IMR-90 (cell line): ENCODE results near the gene CATSPERZ. TPM values are rescaled to one million over a fixed set of nuclear protein-coding genes. Genes with fewer than 3 reads are reported as not detected.

ENCODE experiments used
- ATAC-seq: fragments of 200-7000 bp; cut with Tn5 transposase; 2 replicates; pipeline ENCODE4 v1.9.1; 2020; ENCODE audit warnings: low read depth, mild to moderate bottlenecking, moderate library complexity
- BruUV-seq: library from RNA; stranded (reverse); fragments of 400-500 nt; replicated peaks from 2 replicates; lab custom pipeline; 2021; lab: Mats Ljungman, UMichigan
- CTCF ChIA-PET: fragments of 300-600 bp; formaldehyde crosslinking; extraction: SDS; loops from one replicate; lab custom pipeline; 2021; ENCODE audit warnings: antibody characterized with exemption; lab: Yijun Ruan, JAX
- POLR2A ChIA-PET: fragments of 300-600 bp; sonication (Branson Sonifier 250); formaldehyde crosslinking; loops from one replicate; lab custom pipeline; 2022; ENCODE audit warnings: antibody characterized with exemption; ENCODE audit not compliant: unreplicated experiment; lab: Charles Lee
- DNase-seq: peaks from one replicate; pipeline ENCODE4 v3.0.0; 2013
- H2AFZ ChIP-seq: replicated peaks from 2 replicates; pipeline ENCODE3; 2013; ENCODE audit warnings: low read length, mild to moderate bottlenecking; ENCODE audit not compliant: poor library complexity
- H2AK5ac ChIP-seq: 2 replicates; pipeline ENCODE4 v1.6.1; 2013; ENCODE audit warnings: low read depth, low read length, inconsistent platforms
- H2AK9ac ChIP-seq: replicated peaks from 2 replicates; pipeline ENCODE3; 2013; ENCODE audit warnings: mild to moderate bottlenecking, low read depth, low read length, moderate library complexity; ENCODE audit not compliant: poor library complexity
- H2BK120ac ChIP-seq: 2 replicates; pipeline ENCODE4 v1.6.1; 2013; ENCODE audit warnings: low read depth, low read length, inconsistent platforms
- H2BK15ac ChIP-seq: 3 replicates; pipeline ENCODE4 v1.6.1; 2013; ENCODE audit warnings: low read depth, low read length, inconsistent platforms
- H2BK20ac ChIP-seq: 2 replicates; pipeline ENCODE4 v1.6.1; 2013; ENCODE audit warnings: low read depth, mild to moderate bottlenecking, inconsistent platforms, low read length, moderate library complexity
- H2BK5ac ChIP-seq: 2 replicates; pipeline ENCODE4 v1.6.1; 2013; ENCODE audit warnings: mild to moderate bottlenecking, low read depth, low read length, inconsistent platforms; ENCODE audit not compliant: poor library complexity, severe bottlenecking
- H3K14ac ChIP-seq: replicated peaks from 2 replicates; pipeline ENCODE4 v1.6.1; 2013; ENCODE audit warnings: low read depth, low read length, inconsistent platforms
- H3K18ac ChIP-seq: 2 replicates; pipeline ENCODE4 v1.6.1; 2013; ENCODE audit warnings: low read depth, low read length, control low read depth
- H3K23ac ChIP-seq: 2 replicates; pipeline ENCODE4 v1.6.1; 2013; ENCODE audit warnings: low read depth, low read length, inconsistent platforms
- H3K27ac ChIP-seq: 2 replicates; pipeline ENCODE4 v1.5.1; 2013; ENCODE audit warnings: mild to moderate bottlenecking, control low read depth, low read length; ENCODE audit not compliant: insufficient read depth
- H3K27me3 ChIP-seq: 2 replicates; pipeline ENCODE4 v1.6.1; 2013; ENCODE audit warnings: low read length; ENCODE audit not compliant: control insufficient read depth, insufficient read depth
- H3K36me3 ChIP-seq: 2 replicates; pipeline ENCODE4 v1.6.1; 2013; ENCODE audit warnings: low read length, mixed read lengths; ENCODE audit not compliant: control insufficient read depth, insufficient read depth
- H3K4ac ChIP-seq: 2 replicates; pipeline ENCODE4 v1.6.1; 2013; ENCODE audit warnings: low read depth, low read length, inconsistent platforms
- H3K4me1 ChIP-seq: 2 replicates; pipeline ENCODE4 v1.6.1; 2013; ENCODE audit warnings: low read length, mixed read lengths; ENCODE audit not compliant: control insufficient read depth, insufficient read depth
- H3K4me2 ChIP-seq: 2 replicates; pipeline ENCODE4 v1.6.1; 2013; ENCODE audit warnings: low read depth, mild to moderate bottlenecking, control low read depth, low read length, moderate library complexity
- H3K4me3 ChIP-seq: 2 replicates; pipeline ENCODE4 v1.5.1; 2013; ENCODE audit warnings: low read depth, mild to moderate bottlenecking, control low read depth, low read length, moderate library complexity; ENCODE audit not compliant: insufficient read depth
- H3K56ac ChIP-seq: 2 replicates; pipeline ENCODE4 v1.6.1; 2013; ENCODE audit warnings: low read length, inconsistent platforms; ENCODE audit not compliant: insufficient read depth; ENCODE audit errors: extremely low read depth
- H3K79me1 ChIP-seq, 2 experiments: 2 replicates each; pipeline ENCODE4 v1.6.1; 2013; ENCODE audit warnings: low read length in 2 of 2, inconsistent platforms in 1 of 2, low read depth in 1 of 2
- H3K9ac ChIP-seq: 2 replicates; pipeline ENCODE4 v1.6.1; 2013; ENCODE audit warnings: low read depth, low read length, control low read depth
- H3K9me1 ChIP-seq: 2 replicates; pipeline ENCODE4 v1.6.1; 2013; ENCODE audit warnings: low read length, inconsistent platforms; ENCODE audit not compliant: insufficient read depth
- H3K9me3 ChIP-seq: 2 replicates; pipeline ENCODE4 v1.6.1; 2013; ENCODE audit warnings: low read length; ENCODE audit not compliant: control insufficient read depth, insufficient read depth
- H4K20me1 ChIP-seq: 2 replicates; pipeline ENCODE4 v1.6.1; 2013; ENCODE audit warnings: low read length, inconsistent platforms; ENCODE audit not compliant: insufficient read depth
- H4K5ac ChIP-seq: 2 replicates; pipeline ENCODE4 v1.6.1; 2013; ENCODE audit warnings: mild to moderate bottlenecking, low read depth, low read length, control low read depth
- H4K8ac ChIP-seq, 2 experiments: 2 replicates each; pipeline ENCODE4 v1.6.1; 2013; ENCODE audit warnings: low read depth in 2 of 2, low read length in 2 of 2, control low read depth in 1 of 2, inconsistent platforms in 1 of 2
- H4K91ac ChIP-seq: 2 replicates; pipeline ENCODE4 v1.6.1; 2013; ENCODE audit warnings: low read depth, low read length, inconsistent platforms; ENCODE audit not compliant: insufficient read depth
- CHD1 ChIP-seq: IDR thresholded peaks from 2 replicates; pipeline ENCODE4 v1.6.1; 2012; ENCODE audit warnings: low read depth, low read length, improper control_type of control experiment
- MAZ ChIP-seq: IDR thresholded peaks from 2 replicates; pipeline ENCODE4 v1.6.1; 2012; ENCODE audit warnings: low read depth, mild to moderate bottlenecking, low read length, improper control_type of control experiment, moderate library complexity, borderline replicate concordance
- MXI1 ChIP-seq: IDR thresholded peaks from 2 replicates; pipeline ENCODE4 v1.6.1; 2012; ENCODE audit warnings: low read depth, mild to moderate bottlenecking, low read length, moderate library complexity, borderline replicate concordance
- POLR2A ChIP-seq: IDR thresholded peaks from 2 replicates; pipeline ENCODE4 v1.6.1; 2012; ENCODE audit warnings: mild to moderate bottlenecking, low read depth, low read length
- WGBS, 2 experiments: methylation state at CpG; one replicate each; pipeline versions ENCODE4 v1.1.5 to v1.1.7; 2013; ENCODE audit warnings: missing lambda C conversion rate in 2 of 2; ENCODE audit not compliant: insufficient read length in 1 of 2; ENCODE audit errors: extremely low coverage in 2 of 2; 5-methylcytosine and 5-hydroxymethylcytosine counted together
- dilution Hi-C: fragments of 300-500 bp; cut with HindIII; formaldehyde crosslinking; loops from one replicate; pipeline ENCODE4 v1.14.3; 2018; ENCODE audit warnings: low sequenced_read_pairs; ENCODE audit not compliant: unreplicated experiment
- in situ Hi-C: fragments of 300-500 bp; cut with MboI; formaldehyde crosslinking; loops from 3 replicates; pipeline ENCODE4 v1.14.3; 2019; ENCODE audit warnings: low sequenced_read_pairs, inconsistent platforms, mixed read lengths
- intact Hi-C: fragments of 100-400 bp; cut with micrococcal nuclease; formaldehyde crosslinking; loops from 2 replicates; pipeline ENCODE4 v1.10.0; 2022
- polyA plus RNA-seq, 3 experiments: library from polyadenylated mRNA; depleted of rRNA; stranded (reverse); fragments of >200 nt; gene quantifications; 2 replicates each; pipeline ENCODE4 v1.2.3, GENCODE V29; 2012; ENCODE audit warnings: low replicate concordance in 1 of 3
- total RNA-seq: library from RNA; depleted of rRNA; stranded (reverse); fragments of >200 nt; gene quantifications from 2 replicates; pipeline ENCODE4 v1.2.3, GENCODE V29; 2012

CATSPERZ gene
- total and polyA plus RNA-seq, 2 of the 4 experiments (the other 2 are of a cell fraction), result not detected

DNA sequence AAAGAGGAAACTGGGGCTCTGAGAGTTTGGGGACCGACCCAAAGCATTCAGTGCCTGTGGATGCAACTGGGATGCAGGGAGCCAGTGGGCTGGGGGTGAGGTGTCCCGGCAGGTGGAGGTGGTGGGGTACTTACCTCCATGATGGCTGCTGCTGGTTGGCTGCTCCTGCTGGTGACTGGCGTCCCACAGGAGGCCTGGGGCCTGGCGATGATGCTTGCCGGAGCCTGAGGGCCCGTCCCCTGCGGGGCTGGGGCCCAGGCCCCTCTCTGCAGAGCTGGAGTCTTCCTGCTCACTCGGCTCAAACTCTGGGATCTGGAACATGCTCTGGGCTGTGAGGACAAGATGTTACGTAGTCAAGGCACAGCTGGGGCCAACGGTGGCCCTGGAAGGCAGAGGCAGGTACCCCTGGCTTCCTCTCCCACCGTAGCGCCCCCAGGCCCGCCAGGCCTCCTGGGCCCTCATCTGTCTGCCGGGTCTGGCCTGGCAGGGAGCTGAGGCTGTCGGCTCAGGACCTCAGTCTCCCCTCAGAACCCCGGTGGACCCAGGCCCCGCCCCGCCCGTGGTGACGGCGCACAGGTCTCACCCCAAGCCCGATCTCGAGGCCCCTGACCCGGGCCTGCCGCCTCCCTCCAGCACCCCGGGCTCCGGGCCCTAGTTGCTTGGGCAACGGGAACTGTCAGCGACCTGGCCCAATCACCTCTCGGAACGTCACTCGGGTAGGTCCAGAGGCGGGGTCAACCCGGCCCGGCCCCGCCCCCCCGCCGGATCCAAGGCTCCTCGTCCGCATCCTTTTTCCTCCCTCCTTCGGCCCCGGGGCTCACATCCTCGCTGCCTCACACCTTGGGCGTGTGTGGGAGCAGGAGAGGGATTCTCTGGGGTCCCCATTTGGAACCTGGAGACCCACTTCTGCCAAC, 15.9 kb upstream of the CATSPERZ start, which contains the start of gene BAD:
Gene BAD, minus strand, starts transcription at position 618 of the 914 bp plus-strand sequence. Its CDS starts 297 bp downstream, at position 321.
- CTCF ChIA-PET, result interaction anchor here (1.2 to 1.6 kb wide), 2 partner anchors 17 to 21 kb away, joined by 3 to 4 read pairs; partner anchors contain the start of gene ESRRA
- Histone ChIP-seq H2BK120ac (peak within 1 kb of the TSS; percentile 37; the same call in 1 of the 2 replicates), H2AK5ac (peak within 1 kb of the TSS; percentile 90), H4K5ac (peak within 1 kb of the TSS; percentile 91), H2BK15ac (no peak within 1 kb of the TSS), H3K4me1 (peaks cover 8% of the 10 kb centered on the region), H3K79me1 (peaks cover 15 to 39% of the 10 kb centered on the region in 2 experiments), H2AFZ (peak within 1 kb of the TSS; percentile 94), H2BK20ac (no peak within 1 kb of the TSS), H4K8ac (peak within 1 kb of the TSS; percentile 86 to 95), H3K4me3 (peak within 1 kb of the TSS; percentile 71), H3K27ac (peak within 1 kb of the TSS; percentile 90), H3K9me1 (peaks cover 5% of the 10 kb centered on the region; the same call in 1 of the 2 replicates), H3K9me3 (no peaks in the 10 kb centered on the region), H3K14ac (peak within 1 kb of the TSS; percentile 98), H4K91ac (peak within 1 kb of the TSS; percentile 57), H3K18ac (peak within 1 kb of the TSS; percentile 62), H3K23ac (peak within 1 kb of the TSS; percentile 84; the same call in 1 of the 2 replicates), H3K9ac (peak within 1 kb of the TSS; percentile 99), H2BK5ac (peak within 1 kb of the TSS; percentile 67), H2AK9ac (peak within 1 kb of the TSS; percentile 77), H4K20me1 (no peaks in the 10 kb centered on the region), H3K56ac (peak within 1 kb of the TSS; percentile 55), H3K4me2 (peak within 1 kb of the TSS; percentile 99), H3K27me3 (no peaks in the 10 kb centered on the region; the same call in 1 of the 2 replicates), H3K36me3 (peaks cover 6% of the 10 kb centered on the region; the same call in 1 of the 2 replicates), H3K4ac (peak within 1 kb of the TSS; percentile 94)
- POLR2A ChIA-PET, result no interaction called here
- intact Hi-C loops, result no loop called here
- WGBS, 2 experiments, result 4% methylated on average over 22 of the region's 44 CpGs; no CpG with 5 or more reads in 1 of the 2 experiments
- ATAC-seq (peak; percentile 87), DNase-seq (peak; percentile 85)
- in situ Hi-C loops, result no loop called here
- BruUV-seq, result TSS peak; percentile 45
- TF ChIP-seq MAZ (peak; percentile 45; the same call in 1 of the 2 replicates), CHD1 (no peak), POLR2A (peak; percentile 59; the same call in 1 of the 2 replicates), MXI1 (0 out of 2 replicates have a peak, but pooled peaks have one; percentile 20)
- dilution Hi-C loops, result no loop called here
